ENCODE data around the gene OGN. TPM values are rescaled to one million over a fixed set of nuclear protein-coding genes. Genes with fewer than 3 reads are reported as not detected.

The OGN gene
- total and polyA plus RNA-seq, 5 donors = 18.6 to 45.0 (median 32.1) TPM

- Histone ChIP-seq H3K4me1 (ENCODE audit: control insufficient read depth, insufficient read depth, low read length) (peaks cover 2% of the 10 kb centered on the region), H3K27me3 (ENCODE audit: control insufficient read depth, insufficient read depth) (no peaks in the 10 kb centered on the region), H3K9me3 (ENCODE audit: control insufficient read depth, low read length) (no peaks in the 10 kb centered on the region), H3K4me3 (ENCODE audit: low read length) (no peak overlapping the region), H3K27ac (ENCODE audit: low read length) (no peak overlapping the region)
- WGBS = 94% methylated on average over 2 of the region's 2 CpGs
- intact Hi-C loops (cut with DNase I) = no loop called here
- ATAC-seq = no peak
- DNase-seq = no peak
Measured at GRCh38 chr9:92380603-92381002, 23.8 kb downstream of the OGN start.

GRCh38 chr9:92378865-92379560, 25.4 kb downstream of the OGN start:
- ATAC-seq (no peak), DNase-seq (no peak)
- WGBS = 79% methylated on average over 7 of the region's 7 CpGs
- Histone ChIP-seq H3K27me3 (ENCODE audit: control insufficient read depth, insufficient read depth) (no peaks in the 10 kb centered on the region), H3K4me3 (ENCODE audit: low read length) (no peak overlapping the region), H3K9me3 (ENCODE audit: control insufficient read depth, low read length) (no peaks in the 10 kb centered on the region), H3K4me1 (ENCODE audit: control insufficient read depth, insufficient read depth, low read length) (peaks cover 2% of the 10 kb centered on the region), H3K27ac (ENCODE audit: low read length) (no peak overlapping the region)
- intact Hi-C loops (cut with DNase I) = no loop called here

GRCh38 chr9:92377876-92378275, 26.5 kb downstream of the OGN start:
- no peak for ATAC-seq
- Histone ChIP-seq H3K9me3 (ENCODE audit: control insufficient read depth, low read length) (no peaks in the 10 kb centered on the region), H3K4me1 (ENCODE audit: control insufficient read depth, insufficient read depth, low read length) (peaks cover 2% of the 10 kb centered on the region), H3K4me3 (ENCODE audit: low read length) (no peak overlapping the region), H3K27ac (ENCODE audit: low read length) (no peak overlapping the region), H3K27me3 (ENCODE audit: control insufficient read depth, insufficient read depth) (no peaks in the 10 kb centered on the region)
- intact Hi-C loops (cut with DNase I) = no loop called here
- 41% methylated on average over 2 of the region's 2 CpGs for WGBS
- DNase-seq = no peak

- 98% methylated on average over 2 of the region's 2 CpGs for WGBS
- Histone ChIP-seq H3K4me1 (ENCODE audit: control insufficient read depth, insufficient read depth, low read length) (peaks cover 2% of the 10 kb centered on the region), H3K9me3 (ENCODE audit: control insufficient read depth, low read length) (no peaks in the 10 kb centered on the region), H3K27me3 (ENCODE audit: control insufficient read depth, insufficient read depth) (no peaks in the 10 kb centered on the region), H3K27ac (ENCODE audit: low read length) (no peak overlapping the region), H3K4me3 (ENCODE audit: low read length) (no peak overlapping the region)
- ATAC-seq (no peak), DNase-seq (no peak)
- intact Hi-C loops (cut with DNase I) = no loop called here
Measured at GRCh38 chr9:92373167-92373566, 31.2 kb downstream of the OGN start.

GRCh38 chr9:92369075-92369474, 35.3 kb downstream of the OGN start:
- Histone ChIP-seq H3K27ac (ENCODE audit: low read length) (no peak overlapping the region), H3K27me3 (ENCODE audit: control insufficient read depth, insufficient read depth) (no peaks in the 10 kb centered on the region), H3K9me3 (ENCODE audit: control insufficient read depth, low read length) (no peaks in the 10 kb centered on the region), H3K4me1 (ENCODE audit: control insufficient read depth, insufficient read depth, low read length) (no peaks in the 10 kb centered on the region), H3K4me3 (ENCODE audit: low read length) (no peak overlapping the region)
- intact Hi-C loops (cut with DNase I) = no loop called here
- DNase-seq (no peak), ATAC-seq (no peak)
- 58% methylated on average over 2 of the region's 2 CpGs for WGBS

GRCh38 chr9:92360083-92360482, 44.3 kb downstream of the OGN start:
- intact Hi-C loops (cut with DNase I) = no loop called here
- H3K9me3 ChIP-seq (ENCODE audit: control insufficient read depth, low read length) = no peaks in the 10 kb centered on the region
- WGBS = 74% methylated on average over 3 of the region's 3 CpGs
- H3K27ac ChIP-seq (ENCODE audit: low read length) = no peak overlapping the region
- ATAC-seq = no peak
- no peaks in the 10 kb centered on the region for H3K27me3 ChIP-seq (ENCODE audit: control insufficient read depth, insufficient read depth)
- no peak overlapping the region for H3K4me3 ChIP-seq (ENCODE audit: low read length)
- DNase-seq = no peak
- H3K4me1 ChIP-seq (ENCODE audit: control insufficient read depth, insufficient read depth, low read length) = no peaks in the 10 kb centered on the region

GRCh38 chr9:92359394-92359995, 44.9 kb downstream of the OGN start:
- no peak overlapping the region for H3K4me3 ChIP-seq (ENCODE audit: low read length)
- 27% methylated on average over 2 of the region's 2 CpGs for WGBS
- no peak for ATAC-seq
- H3K9me3 ChIP-seq (ENCODE audit: control insufficient read depth, low read length) = no peaks in the 10 kb centered on the region
- no peak overlapping the region for H3K27ac ChIP-seq (ENCODE audit: low read length)
- H3K4me1 ChIP-seq (ENCODE audit: control insufficient read depth, insufficient read depth, low read length) = no peaks in the 10 kb centered on the region
- H3K27me3 ChIP-seq (ENCODE audit: control insufficient read depth, insufficient read depth) = no peaks in the 10 kb centered on the region
- intact Hi-C loops (cut with DNase I) = no loop called here
- no peak for DNase-seq

- H3K27ac ChIP-seq (ENCODE audit: low read length) = no peak overlapping the region
- intact Hi-C loops (cut with DNase I) = no loop called here
- WGBS = 89% methylated on average over 6 of the region's 6 CpGs
- DNase-seq (no peak), ATAC-seq (no peak)
- no peak overlapping the region for H3K4me3 ChIP-seq (ENCODE audit: low read length)
- no peaks in the 10 kb centered on the region for H3K27me3 ChIP-seq (ENCODE audit: control insufficient read depth, insufficient read depth)
- H3K4me1 ChIP-seq (ENCODE audit: control insufficient read depth, insufficient read depth, low read length) = no peaks in the 10 kb centered on the region
- no peaks in the 10 kb centered on the region for H3K9me3 ChIP-seq (ENCODE audit: control insufficient read depth, low read length)
Measured at GRCh38 chr9:92353051-92353450, 51.3 kb downstream of the OGN start.

- intact Hi-C loops (cut with DNase I) = no loop called here
- H3K4me1 ChIP-seq (ENCODE audit: control insufficient read depth, insufficient read depth, low read length) = no peaks in the 10 kb centered on the region
- ATAC-seq (no peak), DNase-seq (no peak)
- peak overlapping the region; percentile 58 for H3K27ac ChIP-seq (ENCODE audit: low read length)
- no peaks in the 10 kb centered on the region for H3K27me3 ChIP-seq (ENCODE audit: control insufficient read depth, insufficient read depth)
- H3K9me3 ChIP-seq (ENCODE audit: control insufficient read depth, low read length) = no peaks in the 10 kb centered on the region
- no peak overlapping the region for H3K4me3 ChIP-seq (ENCODE audit: low read length)
Measured at GRCh38 chr9:92350740-92351133, 53.6 kb downstream of the OGN start.

GRCh38 chr9:92349771-92350739, 54.3 kb downstream of the OGN start:
- no peak overlapping the region for H3K4me3 ChIP-seq (ENCODE audit: low read length)
- ATAC-seq = peak; percentile 47 to 71
- no peak for DNase-seq
- no peak overlapping the region for H3K27ac ChIP-seq (ENCODE audit: low read length)
- WGBS = 54% methylated on average over 7 of the region's 7 CpGs
- intact Hi-C loops (cut with DNase I) = loop anchor here in 3 of 4 donors (10.0 kb wide), 2 partner anchors 85 to 285 kb away; no protein-coding TSS in a partner anchor
- no peaks in the 10 kb centered on the region for H3K27me3 ChIP-seq (ENCODE audit: control insufficient read depth, insufficient read depth)
- no peaks in the 10 kb centered on the region for H3K4me1 ChIP-seq (ENCODE audit: control insufficient read depth, insufficient read depth, low read length)
- no peaks in the 10 kb centered on the region for H3K9me3 ChIP-seq (ENCODE audit: control insufficient read depth, low read length)

- H3K4me3 ChIP-seq (ENCODE audit: low read length) = no peak overlapping the region
- intact Hi-C loops (cut with DNase I) = loop anchor here in 3 of 4 donors (10.0 kb wide), 2 partner anchors 89 to 289 kb away; no protein-coding TSS in a partner anchor
- no peaks in the 10 kb centered on the region for H3K9me3 ChIP-seq (ENCODE audit: control insufficient read depth, low read length)
- H3K27me3 ChIP-seq (ENCODE audit: control insufficient read depth, insufficient read depth) = no peaks in the 10 kb centered on the region
- DNase-seq = no peak
- H3K27ac ChIP-seq (ENCODE audit: low read length) = no peak overlapping the region
- ATAC-seq = no peak
- no peaks in the 10 kb centered on the region for H3K4me1 ChIP-seq (ENCODE audit: control insufficient read depth, insufficient read depth, low read length)
Measured at GRCh38 chr9:92345582-92345981, 58.8 kb downstream of the OGN start.
